Measurements from ENCODE around the gene TBC1D30. TPM values are rescaled to one million over a fixed set of nuclear protein-coding genes. Genes with fewer than 3 reads are reported as not detected.

The TBC1D30 gene
- total and polyA plus RNA-seq, 3 experiments from 2014 or later, result 1.7 TPM; not detected in 1

GRCh38 chr12:64782191-64782876 is 42.1 kb upstream of the TBC1D30 start:
- DNase-seq, result no peak
- H3K4me1 ChIP-seq (ENCODE audit: insufficient read depth, low read length), result peaks cover 13% of the 10 kb centered on the region
- H3K36me3 ChIP-seq (ENCODE audit: insufficient read depth, low read length), result no peaks in the 10 kb centered on the region
- Mint-ChIP-seq H3K9me3 (peaks cover 0 to 7% (median 5%) of the 10 kb centered on the region in 5 donors), H3K4me3 (peak overlapping the region; percentile 38 to 88 (median 81)), H3K36me3 (no peaks in the 10 kb centered on the region), H3K27ac (no peak overlapping the region), H3K27me3 (peaks cover 51 to 74% of the 10 kb centered on the region in 2 donors), H3K4me1 (peaks cover 15 to 22% (median 20%) of the 10 kb centered on the region in 3 donors)
- CTCF ChIA-PET, result interaction anchor here (0.7 to 2.9 kb wide), 4 partner anchors 10 to 19 kb away, joined by 3 to 19 read pairs (median 4); no protein-coding TSS in a partner anchor
- no peak overlapping the region for H3K27ac ChIP-seq (ENCODE audit: low read depth, low read length)
- H3K27me3 ChIP-seq (ENCODE audit: insufficient read depth, low read length, poor library complexity, severe bottlenecking), result peaks cover 51% of the 10 kb centered on the region
- H3K9me3 ChIP-seq (ENCODE audit: low read length), result no peaks in the 10 kb centered on the region
- H3K4me3 ChIP-seq (ENCODE audit: low read length), result no peak overlapping the region
- POLR2A ChIA-PET, result no interaction called here

GRCh38 chr12:64785838-64786237 is 38.6 kb upstream of the TBC1D30 start:
- no peak for DNase-seq
- H3K4me3 ChIP-seq (ENCODE audit: low read length), result no peak overlapping the region
- no peak overlapping the region for H3K27ac ChIP-seq (ENCODE audit: low read depth, low read length)
- no peak overlapping the region for H3K4me3 Mint-ChIP-seq
- H3K9me3 Mint-ChIP-seq, result no peaks in the 10 kb centered on the region
- peaks cover 11 to 15% (median 15%) of the 10 kb centered on the region in 3 donors for H3K4me1 Mint-ChIP-seq
- peaks cover 40 to 46% of the 10 kb centered on the region in 2 donors for H3K27me3 Mint-ChIP-seq
- peaks cover 39% of the 10 kb centered on the region for H3K27me3 ChIP-seq (ENCODE audit: insufficient read depth, low read length, poor library complexity, severe bottlenecking)
- ChIA-PET POLR2A (no interaction called here), CTCF (interaction anchor here (2.6 kb wide), 1 partner anchor 10 kb away, joined by 10 read pairs; no protein-coding TSS in a partner anchor)
- no peak overlapping the region for H3K27ac Mint-ChIP-seq
- peaks cover 13% of the 10 kb centered on the region for H3K4me1 ChIP-seq (ENCODE audit: insufficient read depth, low read length)
- H3K9me3 ChIP-seq (ENCODE audit: low read length), result no peaks in the 10 kb centered on the region
- H3K36me3 Mint-ChIP-seq, result no peaks in the 10 kb centered on the region
- no peaks in the 10 kb centered on the region for H3K36me3 ChIP-seq (ENCODE audit: insufficient read depth, low read length)

DNA sequence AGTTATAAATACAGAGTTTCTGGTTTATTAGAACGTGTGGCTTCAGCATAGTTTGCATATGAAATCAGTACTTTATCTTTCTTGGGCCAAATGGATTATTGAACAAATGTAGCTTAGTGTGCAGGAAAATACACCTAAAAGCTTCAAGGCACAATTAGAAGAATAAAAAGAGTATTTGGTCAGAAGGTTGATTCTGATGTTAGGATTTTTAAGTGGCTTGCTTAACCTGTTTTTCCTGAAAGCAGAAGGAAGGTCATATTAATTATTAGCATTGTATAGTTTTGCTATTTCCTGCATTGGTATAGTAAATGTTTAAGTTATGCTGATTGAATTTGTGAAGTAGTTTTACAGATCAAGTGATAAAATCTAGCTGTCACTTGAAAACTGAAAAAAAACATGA is 34.3 kb upstream of the TBC1D30 start:
- Histone ChIP-seq H3K36me3 (ENCODE audit: insufficient read depth, low read length) (no peaks in the 10 kb centered on the region), H3K4me1 (ENCODE audit: insufficient read depth, low read length) (no peaks in the 10 kb centered on the region), H3K27ac (ENCODE audit: low read depth, low read length) (no peak overlapping the region), H3K27me3 (ENCODE audit: insufficient read depth, low read length, poor library complexity, severe bottlenecking) (peaks cover 4% of the 10 kb centered on the region), H3K4me3 (ENCODE audit: low read length) (no peak overlapping the region), H3K9me3 (ENCODE audit: low read length) (no peaks in the 10 kb centered on the region)
- H3K9me3 Mint-ChIP-seq, result no peaks in the 10 kb centered on the region
- POLR2A ChIA-PET, result no interaction called here
- no peak for DNase-seq
- no peak overlapping the region for H3K27ac Mint-ChIP-seq
- H3K4me3 Mint-ChIP-seq, result no peak overlapping the region
- no peaks in the 10 kb centered on the region for H3K4me1 Mint-ChIP-seq
- no peaks in the 10 kb centered on the region for H3K36me3 Mint-ChIP-seq
- CTCF ChIA-PET, result interaction anchor here (1.5 kb wide), 1 partner anchor 12 kb away, joined by 3 read pairs; no protein-coding TSS in a partner anchor
- peaks cover 11 to 19% of the 10 kb centered on the region in 2 donors for H3K27me3 Mint-ChIP-seq

- POLR2A ChIA-PET, result no interaction called here
- no peaks in the 10 kb centered on the region for H3K4me1 Mint-ChIP-seq
- H3K9me3 Mint-ChIP-seq, result no peaks in the 10 kb centered on the region
- H3K27me3 ChIP-seq (ENCODE audit: insufficient read depth, low read length, poor library complexity, severe bottlenecking), result peaks cover 4% of the 10 kb centered on the region
- no peaks in the 10 kb centered on the region for H3K36me3 Mint-ChIP-seq
- CTCF ChIA-PET, result interaction anchor here (1.5 kb wide), 1 partner anchor 11 kb away, joined by 3 read pairs; no protein-coding TSS in a partner anchor
- no peaks in the 10 kb centered on the region for H3K36me3 ChIP-seq (ENCODE audit: insufficient read depth, low read length)
- H3K4me3 Mint-ChIP-seq, result no peak overlapping the region
- no peak overlapping the region for H3K27ac ChIP-seq (ENCODE audit: low read depth, low read length)
- H3K4me3 ChIP-seq (ENCODE audit: low read length), result no peak overlapping the region
- peaks cover 6 to 12% of the 10 kb centered on the region in 2 donors for H3K27me3 Mint-ChIP-seq
- no peak overlapping the region for H3K27ac Mint-ChIP-seq
- no peaks in the 10 kb centered on the region for H3K9me3 ChIP-seq (ENCODE audit: low read length)
- DNase-seq, result no peak
- H3K4me1 ChIP-seq (ENCODE audit: insufficient read depth, low read length), result no peaks in the 10 kb centered on the region
Observed at GRCh38 chr12:64791036-64791435, 33.4 kb upstream of the TBC1D30 start.

DNA sequence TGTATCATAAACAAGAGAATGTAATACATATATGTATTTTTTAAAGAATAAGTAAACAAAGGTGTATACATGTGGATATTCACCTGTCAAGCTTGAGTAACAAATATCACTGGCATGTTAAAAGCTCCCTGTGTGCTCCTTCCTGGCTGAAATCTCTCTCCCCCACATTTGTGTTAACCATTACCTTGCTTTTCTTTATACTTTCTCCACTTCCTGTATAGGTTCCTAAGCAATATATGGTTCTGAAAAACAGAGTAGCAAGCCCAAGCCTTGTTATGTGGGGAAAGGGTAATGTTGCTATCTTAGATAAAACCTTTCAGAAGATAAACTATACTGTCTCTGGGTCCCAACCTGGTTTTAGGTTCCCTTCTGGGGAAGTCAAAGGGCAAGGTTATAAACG is 32.3 kb upstream of the TBC1D30 start:
- CTCF ChIA-PET, result interaction anchor here (0.9 to 1.1 kb wide), 3 partner anchors 10 to 243 kb away, joined by 3 to 4 read pairs (median 3); no protein-coding TSS in a partner anchor
- no peaks in the 10 kb centered on the region for H3K9me3 Mint-ChIP-seq

DNA sequence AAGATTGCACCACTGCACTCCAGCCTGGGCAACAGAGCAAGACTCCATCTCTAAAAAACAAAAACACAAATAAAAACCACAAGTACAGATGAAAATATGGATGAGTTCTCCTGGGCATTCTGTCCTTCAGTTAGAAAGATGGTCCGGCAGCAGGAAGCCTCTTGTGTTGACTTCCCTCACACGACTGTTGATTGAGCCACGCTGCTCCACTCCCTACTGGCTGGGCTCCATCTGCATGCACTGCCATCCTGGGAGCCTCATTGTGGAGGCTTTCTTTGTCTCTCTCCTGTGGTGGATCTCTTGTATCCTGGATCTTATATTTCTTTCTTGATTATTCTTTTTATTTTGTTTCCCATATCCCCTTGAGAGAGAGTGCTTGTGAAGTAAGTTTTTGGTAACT is 30.8 kb upstream of the TBC1D30 start:
- POLR2A ChIA-PET, result no interaction called here
- H3K4me1 Mint-ChIP-seq, result no peaks in the 10 kb centered on the region

More for the DNA sequence above, 32.3 kb upstream of the TBC1D30 start:
- Histone ChIP-seq H3K36me3 (ENCODE audit: insufficient read depth, low read length) (no peaks in the 10 kb centered on the region), H3K4me1 (ENCODE audit: insufficient read depth, low read length) (no peaks in the 10 kb centered on the region), H3K9me3 (ENCODE audit: low read length) (no peaks in the 10 kb centered on the region), H3K27ac (ENCODE audit: low read depth, low read length) (no peak overlapping the region), H3K27me3 (ENCODE audit: insufficient read depth, low read length, poor library complexity, severe bottlenecking) (peaks cover 4% of the 10 kb centered on the region), H3K4me3 (ENCODE audit: low read length) (no peak overlapping the region)
- H3K36me3 Mint-ChIP-seq, result no peaks in the 10 kb centered on the region
- POLR2A ChIA-PET, result no interaction called here
- no peaks in the 10 kb centered on the region for H3K4me1 Mint-ChIP-seq
- no peak for DNase-seq
- no peak overlapping the region for H3K27ac Mint-ChIP-seq
- peaks cover 6 to 12% of the 10 kb centered on the region in 2 donors for H3K27me3 Mint-ChIP-seq
- H3K4me3 Mint-ChIP-seq, result no peak overlapping the region

DNA sequence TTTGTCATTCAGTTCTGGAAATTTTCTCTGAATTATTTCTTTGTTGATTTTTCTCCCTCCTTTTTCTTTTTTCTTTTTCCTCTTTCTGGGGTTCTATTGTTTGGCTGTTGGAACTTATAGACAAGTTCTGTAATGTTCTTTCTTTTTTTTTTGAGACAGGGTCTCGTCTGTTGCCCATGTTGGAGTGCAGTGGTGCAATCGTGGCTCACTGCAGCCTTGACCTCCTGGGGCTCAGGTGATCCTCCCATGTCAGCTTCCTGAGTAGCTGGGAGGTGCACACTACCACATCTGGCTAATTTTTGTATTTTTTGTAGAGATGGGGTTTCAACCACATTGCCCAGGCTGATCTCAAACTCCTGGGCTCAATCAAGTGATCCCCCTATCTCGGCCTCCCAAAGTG is 30.1 kb upstream of the TBC1D30 start:
- POLR2A ChIA-PET, result no interaction called here
- no peak overlapping the region for H3K4me3 ChIP-seq (ENCODE audit: low read length)
- no peaks in the 10 kb centered on the region for H3K36me3 ChIP-seq (ENCODE audit: insufficient read depth, low read length)
- Mint-ChIP-seq H3K36me3 (no peaks in the 10 kb centered on the region), H3K27ac (peak overlapping the region in 1 of 8 donors; percentile 16), H3K9me3 (no peaks in the 10 kb centered on the region), H3K27me3 (peaks cover 2 to 19% of the 10 kb centered on the region in 2 donors), H3K4me1 (no peaks in the 10 kb centered on the region), H3K4me3 (no peak overlapping the region)
- CTCF ChIA-PET, result interaction anchor here (4.7 kb wide), 1 partner anchor 12 kb away, joined by 19 read pairs; no protein-coding TSS in a partner anchor
- H3K9me3 ChIP-seq (ENCODE audit: low read length), result no peaks in the 10 kb centered on the region
- H3K27ac ChIP-seq (ENCODE audit: low read depth, low read length), result no peak overlapping the region
- no peak for DNase-seq
- H3K27me3 ChIP-seq (ENCODE audit: insufficient read depth, low read length, poor library complexity, severe bottlenecking), result no peaks in the 10 kb centered on the region
- H3K4me1 ChIP-seq (ENCODE audit: insufficient read depth, low read length), result no peaks in the 10 kb centered on the region

More for the DNA sequence above, 30.8 kb upstream of the TBC1D30 start:
- peaks cover 3 to 17% of the 10 kb centered on the region in 2 donors for H3K27me3 Mint-ChIP-seq
- Histone ChIP-seq H3K36me3 (ENCODE audit: insufficient read depth, low read length) (no peaks in the 10 kb centered on the region), H3K4me1 (ENCODE audit: insufficient read depth, low read length) (no peaks in the 10 kb centered on the region), H3K27me3 (ENCODE audit: insufficient read depth, low read length, poor library complexity, severe bottlenecking) (peaks cover 4% of the 10 kb centered on the region), H3K27ac (ENCODE audit: low read depth, low read length) (no peak overlapping the region), H3K4me3 (ENCODE audit: low read length) (no peak overlapping the region), H3K9me3 (ENCODE audit: low read length) (no peaks in the 10 kb centered on the region)
- no peak overlapping the region for H3K4me3 Mint-ChIP-seq
- no peaks in the 10 kb centered on the region for H3K9me3 Mint-ChIP-seq
- no peak for DNase-seq
- CTCF ChIA-PET, result no interaction called here
- peak overlapping the region in 1 of 8 donors; percentile 35 for H3K27ac Mint-ChIP-seq
- no peaks in the 10 kb centered on the region for H3K36me3 Mint-ChIP-seq

DNA sequence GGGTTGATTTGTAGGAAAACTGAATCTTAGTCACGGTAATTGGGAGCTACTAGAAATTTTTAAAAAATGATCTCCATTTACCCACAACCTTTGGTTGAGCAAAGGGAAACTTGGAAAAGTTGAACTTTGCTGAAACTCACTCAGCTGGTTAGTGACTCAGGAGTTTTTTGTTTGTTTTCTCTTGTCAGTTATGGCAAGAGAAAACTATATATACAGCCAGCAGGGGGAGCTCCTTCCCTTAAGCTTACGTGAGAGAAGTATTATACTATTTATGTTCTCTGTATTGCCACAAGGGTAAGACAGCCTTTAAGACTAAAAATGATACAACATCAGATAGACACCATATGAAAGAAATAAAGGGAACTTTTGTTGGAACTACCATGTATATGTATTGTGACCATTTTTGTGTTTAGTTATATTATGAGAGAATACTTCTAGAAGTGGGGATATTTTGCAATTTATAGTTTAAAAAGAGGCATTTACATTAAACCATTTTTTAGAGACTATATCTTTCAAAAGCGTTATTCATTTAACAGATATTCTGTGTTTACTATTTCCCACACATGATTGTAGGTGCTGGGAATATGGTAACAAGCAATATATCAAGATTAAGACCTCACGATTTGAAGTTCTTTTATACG is 28.1 kb upstream of the TBC1D30 start:
- POLR2A ChIA-PET, result interaction anchor here (0.6 kb wide), 1 partner anchor 148 kb away, joined by 3 read pairs; no protein-coding TSS in a partner anchor
- no peak overlapping the region for H3K27ac Mint-ChIP-seq

More for the DNA sequence above, 28.1 kb upstream of the TBC1D30 start:
- H3K4me3 ChIP-seq (ENCODE audit: low read length), result no peak overlapping the region
- H3K4me1 ChIP-seq (ENCODE audit: insufficient read depth, low read length), result no peaks in the 10 kb centered on the region
- CTCF ChIA-PET, result interaction anchor here (0.7 to 4.7 kb wide), 10 partner anchors 9 to 436 kb away, joined by 3 to 19 read pairs (median 4); partner anchors contain the start of genes GNS and TBC1D30
- Mint-ChIP-seq H3K9me3 (no peaks in the 10 kb centered on the region), H3K4me1 (peaks cover 0 to 2% (median 0%) of the 10 kb centered on the region in 3 donors), H3K36me3 (no peaks in the 10 kb centered on the region), H3K4me3 (no peak overlapping the region), H3K27me3 (peaks cover 8 to 32% of the 10 kb centered on the region in 2 donors)
- no peaks in the 10 kb centered on the region for H3K27me3 ChIP-seq (ENCODE audit: insufficient read depth, low read length, poor library complexity, severe bottlenecking)
- peak; percentile 38 to 61 (median 54) for DNase-seq
- no peaks in the 10 kb centered on the region for H3K36me3 ChIP-seq (ENCODE audit: insufficient read depth, low read length)
- H3K27ac ChIP-seq (ENCODE audit: low read depth, low read length), result no peak overlapping the region
- H3K9me3 ChIP-seq (ENCODE audit: low read length), result no peaks in the 10 kb centered on the region
